ENCODE measurements around the gene YTHDF2. TPM values are rescaled to one million over a fixed set of nuclear protein-coding genes. Genes with fewer than 3 reads are reported as not detected.

YTHDF2 gene
- total RNA-seq, 1 experiment from 2014 or later, result 55.0 TPM

DNA sequence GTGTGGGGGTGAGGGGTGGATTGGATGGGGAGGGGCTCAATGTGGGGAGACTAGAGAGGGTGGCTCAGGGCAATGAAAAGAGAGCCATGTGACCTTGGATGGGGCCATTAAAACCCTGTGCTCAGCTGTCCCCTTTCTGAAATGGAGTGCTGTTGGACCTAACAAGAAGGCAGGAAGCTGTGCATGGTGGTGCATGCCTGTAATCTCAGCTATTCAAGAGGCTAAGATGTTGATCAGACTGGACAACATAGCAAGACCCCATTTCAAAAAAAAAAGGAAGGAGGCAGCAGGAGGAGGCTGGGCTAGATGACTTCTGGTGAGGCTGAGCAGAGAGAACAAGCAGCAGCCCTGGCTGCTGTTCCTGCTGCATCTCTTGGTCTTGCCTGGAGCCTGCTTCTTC, 82.3 kb downstream of the YTHDF2 start:
- H3K9me2 ChIP-seq (replicated peaks; ENCODE audit: low read length), result no peaks in the 10 kb centered on the region
- H3K4me2 ChIP-seq (ENCODE audit: low read length), result no peak overlapping the region
- ATAC-seq (no peak), DNase-seq (no peak)
- H3K36me3 ChIP-seq (ENCODE audit: low read depth, low read length), result no peaks in the 10 kb centered on the region
- no peaks in the 10 kb centered on the region for H3K79me2 ChIP-seq (ENCODE audit: low read length)
- CTCF ChIA-PET, result no interaction called here
- BruUV-seq (replicated peaks), result no TSS peak
- H4K20me1 ChIP-seq (ENCODE audit: low read length), result no peaks in the 10 kb centered on the region
- POLR2A ChIA-PET (ENCODE audit: unreplicated experiment), result no interaction called here
- peaks cover 16% of the 10 kb centered on the region for H3K27me3 ChIP-seq (ENCODE audit: low read length)
- H3K9ac ChIP-seq (ENCODE audit: low read length), result no peak overlapping the region
- H2AFZ ChIP-seq (ENCODE audit: low read length), result no peak overlapping the region
- TF ChIP-seq, protein P1, sequence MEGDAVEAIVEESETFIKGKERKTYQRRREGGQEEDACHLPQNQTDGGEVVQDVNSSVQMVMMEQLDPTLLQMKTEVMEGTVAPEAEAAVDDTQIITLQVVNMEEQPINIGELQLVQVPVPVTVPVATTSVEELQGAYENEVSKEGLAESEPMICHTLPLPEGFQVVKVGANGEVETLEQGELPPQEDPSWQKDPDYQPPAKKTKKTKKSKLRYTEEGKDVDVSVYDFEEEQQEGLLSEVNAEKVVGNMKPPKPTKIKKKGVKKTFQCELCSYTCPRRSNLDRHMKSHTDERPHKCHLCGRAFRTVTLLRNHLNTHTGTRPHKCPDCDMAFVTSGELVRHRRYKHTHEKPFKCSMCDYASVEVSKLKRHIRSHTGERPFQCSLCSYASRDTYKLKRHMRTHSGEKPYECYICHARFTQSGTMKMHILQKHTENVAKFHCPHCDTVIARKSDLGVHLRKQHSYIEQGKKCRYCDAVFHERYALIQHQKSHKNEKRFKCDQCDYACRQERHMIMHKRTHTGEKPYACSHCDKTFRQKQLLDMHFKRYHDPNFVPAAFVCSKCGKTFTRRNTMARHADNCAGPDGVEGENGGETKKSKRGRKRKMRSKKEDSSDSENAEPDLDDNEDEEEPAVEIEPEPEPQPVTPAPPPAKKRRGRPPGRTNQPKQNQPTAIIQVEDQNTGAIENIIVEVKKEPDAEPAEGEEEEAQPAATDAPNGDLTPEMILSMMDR (conservative IDR thresholded peaks at IDR 0.05; ENCODE audit: low read depth, low read length), result no peak
- TF ChIP-seq EZH2 (IDR thresholded peaks at IDR 0.05; ENCODE audit: low read length, unreplicated experiment) (no peak), EZH2phosphoT487 (IDR thresholded peaks at IDR 0.05; ENCODE audit: borderline replicate concordance, low read length) (no peak)
- no peaks in the 10 kb centered on the region for H3F3A ChIP-seq (ENCODE audit: low read length, unreplicated experiment)
- intact Hi-C loops (cut with micrococcal nuclease), result no loop called here
- no peaks in the 10 kb centered on the region for H3K9me3 ChIP-seq (ENCODE audit: low read length)
- no peak overlapping the region for H3K4me3 ChIP-seq (ENCODE audit: low read length)
- no peaks in the 10 kb centered on the region for H3K4me1 ChIP-seq (ENCODE audit: insufficient read depth, low read length)
- H3K27ac ChIP-seq (ENCODE audit: low read length), result no peak overlapping the region

Other genes starting within 250 kb of the YTHDF2 start
- 96.5 and 119 TPM in 2 replicates for gene RCC1, start 230.9 kb upstream of the YTHDF2 start, total RNA-seq (2014; rRNA removed)
- gene TRNAU1AP, start 183.9 kb upstream of the YTHDF2 start, total RNA-seq (2014; rRNA removed), result 19.6 and 27.2 TPM in 2 replicates
- gene RAB42, start 144.7 kb upstream of the YTHDF2 start, total RNA-seq (2014; rRNA removed), result 1.5 and 4.7 TPM in 2 replicates
- gene TAF12, start 93.9 kb upstream of the YTHDF2 start, total RNA-seq (2014; rRNA removed), result 33.0 and 44.1 TPM in 2 replicates
- gene RNU11, start 88.3 kb upstream of the YTHDF2 start, total RNA-seq (2014; rRNA removed), result not detected in 2 replicates
- 5.2 and 10.8 TPM in 2 replicates for gene GMEB1, start 68.2 kb upstream of the YTHDF2 start, total RNA-seq (2014; rRNA removed)
- not detected in 2 replicates for gene OPRD1, start 75.2 kb downstream of the YTHDF2 start, total RNA-seq (2014; rRNA removed)
- gene EPB41, start 177.6 kb downstream of the YTHDF2 start, total RNA-seq (2014; rRNA removed), result 41.5 and 44.9 TPM in 2 replicates

Data from PC-3 (cell line).